Neural cell (in vitro differentiated cells): Measurements from ENCODE around the gene CTCF. TPM values are rescaled to one million over a fixed set of nuclear protein-coding genes. Genes with fewer than 3 reads are reported as not detected.
A peak's percentile ranks its signal among the peaks of the same experiment; 100 is the strongest.

Experiments
- H2AFZ ChIP-seq: fragments of 200-600, 300-800 bp; sonication (generic), shearing (Covaris generic); 2 replicates; pipeline ENCODE4 v1.6.0; 2014; ENCODE audit warnings: low read depth, mild to moderate bottlenecking, antibody characterized with exemption, low read length, moderate library complexity
- H3F3A ChIP-seq: fragments of 200-600 bp; shearing (Covaris generic); 2 replicates; pipeline ENCODE4 v1.6.1; 2016; ENCODE audit warnings: mild to moderate bottlenecking, moderate library complexity, mixed read lengths, antibody characterized with exemption, low read length; ENCODE audit not compliant: insufficient read depth, poor library complexity, severe bottlenecking
- H3K27ac ChIP-seq: fragments of 200-600, 300-800 bp; sonication (generic), shearing (Covaris generic); 2 replicates; pipeline ENCODE4 v1.5.1; 2014; ENCODE audit warnings: mild to moderate bottlenecking, low read length, moderate library complexity
- H3K27me3 ChIP-seq: fragments of 300-800, 200-600 bp; sonication (generic), shearing (Covaris generic); 2 replicates; pipeline ENCODE4 v1.6.0; 2014; ENCODE audit warnings: mild to moderate bottlenecking, low read depth, low read length, moderate library complexity; ENCODE audit not compliant: insufficient read depth
- H3K36me3 ChIP-seq: fragments of 300-800, 200-600 bp; sonication (generic), shearing (Covaris generic); 2 replicates; pipeline ENCODE4 v1.5.1; 2014; ENCODE audit warnings: mild to moderate bottlenecking, antibody characterized with exemption, low read length, moderate library complexity; ENCODE audit not compliant: insufficient read depth
- H3K4me2 ChIP-seq: fragments of 300-800, 200-600 bp; sonication (generic), shearing (Covaris generic); 2 replicates; pipeline ENCODE4 v1.6.0; 2014; ENCODE audit warnings: mild to moderate bottlenecking, low read length
- H3K4me3 ChIP-seq: fragments of 300-800, 200-600 bp; sonication (generic), shearing (Covaris generic); 2 replicates; pipeline ENCODE4 v1.5.1; 2014; ENCODE audit warnings: mild to moderate bottlenecking, low read length, moderate library complexity
- H3K79me2 ChIP-seq: fragments of 200-600 bp; shearing (Covaris generic); replicated peaks from 2 replicates; pipeline ENCODE4 v1.6.0; 2014; ENCODE audit warnings: mild to moderate bottlenecking, low read length, moderate library complexity; ENCODE audit not compliant: insufficient read depth
- H3K9ac ChIP-seq: fragments of 300-800, 200-600 bp; sonication (generic), shearing (Covaris generic); 2 replicates; pipeline ENCODE4 v1.6.1; 2016; ENCODE audit warnings: mild to moderate bottlenecking, low read length, mixed read lengths
- H3K9me2 ChIP-seq: fragments of 200-600 bp; shearing (Covaris generic); 2 replicates; pipeline ENCODE4 v1.6.1; 2016; ENCODE audit warnings: mild to moderate bottlenecking, low read length, mixed read lengths; ENCODE audit not compliant: insufficient read depth
- H3K9me3 ChIP-seq: fragments of 200-600, 300-800 bp; sonication (generic), shearing (Covaris generic); 2 replicates; pipeline ENCODE4 v1.6.1; 2016; ENCODE audit warnings: mild to moderate bottlenecking, mixed run types, low read length, moderate library complexity, mixed read lengths
- H4K20me1 ChIP-seq: fragments of 200-600 bp; shearing (Covaris generic); 2 replicates; pipeline ENCODE4 v1.6.1; 2016; ENCODE audit warnings: mild to moderate bottlenecking, mixed run types; ENCODE audit not compliant: insufficient read depth
- CTCF ChIP-seq: fragments of 450-650 bp; IDR thresholded peaks from 2 replicates; pipeline ENCODE4 v1.5.1; 2014; ENCODE audit warnings: antibody characterized with exemption, mild to moderate bottlenecking, moderate library complexity; ENCODE audit not compliant: poor library complexity, severe bottlenecking
- EP300 ChIP-seq: fragments of 450-650 bp; conservative IDR thresholded peaks from 2 replicates; pipeline ENCODE4 v1.6.1; 2014; ENCODE audit warnings: antibody characterized with exemption, mild to moderate bottlenecking, moderate library complexity; ENCODE audit not compliant: poor library complexity, severe bottlenecking
- EZH2 ChIP-seq: fragments of 200-600, 300-800 bp; shearing (Covaris generic), sonication (generic); IDR thresholded peaks from 2 replicates; pipeline ENCODE4 v1.6.1; 2014; ENCODE audit warnings: antibody characterized with exemption, low read length, borderline replicate concordance, mild to moderate bottlenecking; ENCODE audit not compliant: insufficient read depth, poor library complexity, severe bottlenecking
- MXI1 ChIP-seq: fragments of 450-650 bp; conservative IDR thresholded peaks from 2 replicates; pipeline ENCODE4 v1.6.1; 2014; ENCODE audit warnings: antibody characterized with exemption, mild to moderate bottlenecking; ENCODE audit not compliant: poor library complexity, severe bottlenecking
- POLR2AphosphoS5 ChIP-seq: IDR thresholded peaks from 2 replicates; pipeline ENCODE4 v1.6.1; 2012
- RAD21 ChIP-seq: fragments of 450-650 bp; conservative IDR thresholded peaks from 2 replicates; pipeline ENCODE4 v1.6.1; 2014; ENCODE audit warnings: antibody characterized with exemption, mild to moderate bottlenecking, moderate library complexity
- SMC3 ChIP-seq: fragments of 450-650 bp; conservative IDR thresholded peaks from 2 replicates; pipeline ENCODE4 v1.6.1; 2014; ENCODE audit warnings: antibody characterized with exemption, mild to moderate bottlenecking, moderate library complexity; ENCODE audit not compliant: poor library complexity
- TAF1 ChIP-seq: IDR thresholded peaks from 2 replicates; pipeline ENCODE4 v1.6.1; 2012; ENCODE audit warnings: low read depth
- polyA plus RNA-seq: library from polyadenylated mRNA; depleted of rRNA; stranded (reverse); fragments of >200 nt; gene quantifications from 2 replicates; pipeline ENCODE4 v1.2.3, GENCODE V29; 2014
- TF ChIP-seq, protein P1 (sequence below): IDR thresholded peaks from 2 replicates; pipeline ENCODE4 v1.6.1; 2012; ENCODE audit warnings: borderline replicate concordance

Gene CTCF
- polyA plus RNA-seq, 1 donor from 2014 or later = 42.8 TPM

DNA sequence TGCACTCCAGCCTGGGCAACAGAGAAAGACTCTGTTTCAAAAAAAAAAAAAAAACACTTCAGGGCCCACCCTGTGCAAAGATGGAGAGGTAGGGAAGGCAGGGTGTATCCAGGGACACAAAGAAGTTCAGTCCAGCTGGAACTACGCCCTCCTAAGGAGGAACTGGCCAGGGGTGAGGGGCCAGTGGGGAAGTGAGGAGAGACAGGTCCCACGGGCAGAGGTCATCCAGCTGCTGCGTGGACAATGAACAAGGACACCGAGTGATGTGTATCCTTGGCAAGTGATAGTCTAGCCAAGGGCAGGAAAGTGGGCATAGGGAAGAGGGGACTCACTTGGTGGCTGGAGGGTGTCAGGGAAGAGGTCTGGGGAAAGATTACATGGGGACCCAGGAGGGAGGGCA, 43.1 kb upstream of the CTCF start:
- H2AFZ ChIP-seq = no peak overlapping the region
- H4K20me1 ChIP-seq = no peaks in the 10 kb centered on the region
- H3K27ac ChIP-seq = no peak overlapping the region
- no peak overlapping the region for H3K9ac ChIP-seq
- no peak overlapping the region for H3K4me3 ChIP-seq
- TF ChIP-seq POLR2AphosphoS5 (no peak), CTCF (no peak), SMC3 (no peak), EZH2 (no peak), TAF1 (no peak), EP300 (no peak), RAD21 (no peak), MXI1 (no peak)
- TF ChIP-seq, protein P1, sequence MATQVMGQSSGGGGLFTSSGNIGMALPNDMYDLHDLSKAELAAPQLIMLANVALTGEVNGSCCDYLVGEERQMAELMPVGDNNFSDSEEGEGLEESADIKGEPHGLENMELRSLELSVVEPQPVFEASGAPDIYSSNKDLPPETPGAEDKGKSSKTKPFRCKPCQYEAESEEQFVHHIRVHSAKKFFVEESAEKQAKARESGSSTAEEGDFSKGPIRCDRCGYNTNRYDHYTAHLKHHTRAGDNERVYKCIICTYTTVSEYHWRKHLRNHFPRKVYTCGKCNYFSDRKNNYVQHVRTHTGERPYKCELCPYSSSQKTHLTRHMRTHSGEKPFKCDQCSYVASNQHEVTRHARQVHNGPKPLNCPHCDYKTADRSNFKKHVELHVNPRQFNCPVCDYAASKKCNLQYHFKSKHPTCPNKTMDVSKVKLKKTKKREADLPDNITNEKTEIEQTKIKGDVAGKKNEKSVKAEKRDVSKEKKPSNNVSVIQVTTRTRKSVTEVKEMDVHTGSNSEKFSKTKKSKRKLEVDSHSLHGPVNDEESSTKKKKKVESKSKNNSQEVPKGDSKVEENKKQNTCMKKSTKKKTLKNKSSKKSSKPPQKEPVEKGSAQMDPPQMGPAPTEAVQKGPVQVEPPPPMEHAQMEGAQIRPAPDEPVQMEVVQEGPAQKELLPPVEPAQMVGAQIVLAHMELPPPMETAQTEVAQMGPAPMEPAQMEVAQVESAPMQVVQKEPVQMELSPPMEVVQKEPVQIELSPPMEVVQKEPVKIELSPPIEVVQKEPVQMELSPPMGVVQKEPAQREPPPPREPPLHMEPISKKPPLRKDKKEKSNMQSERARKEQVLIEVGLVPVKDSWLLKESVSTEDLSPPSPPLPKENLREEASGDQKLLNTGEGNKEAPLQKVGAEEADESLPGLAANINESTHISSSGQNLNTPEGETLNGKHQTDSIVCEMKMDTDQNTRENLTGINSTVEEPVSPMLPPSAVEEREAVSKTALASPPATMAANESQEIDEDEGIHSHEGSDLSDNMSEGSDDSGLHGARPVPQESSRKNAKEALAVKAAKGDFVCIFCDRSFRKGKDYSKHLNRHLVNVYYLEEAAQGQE = no peak
- H3K36me3 ChIP-seq = no peaks in the 10 kb centered on the region
- no peaks in the 10 kb centered on the region for H3K79me2 ChIP-seq
- no peaks in the 10 kb centered on the region for H3K9me3 ChIP-seq
- H3F3A ChIP-seq = no peaks in the 10 kb centered on the region
- H3K9me2 ChIP-seq = no peaks in the 10 kb centered on the region
- no peak overlapping the region for H3K4me2 ChIP-seq
- no peaks in the 10 kb centered on the region for H3K27me3 ChIP-seq

GRCh38 chr16:67521095-67521804, 41.1 kb upstream of the CTCF start:
- H3K36me3 ChIP-seq = no peaks in the 10 kb centered on the region
- H2AFZ ChIP-seq = peak overlapping the region; percentile 52
- H4K20me1 ChIP-seq = no peaks in the 10 kb centered on the region
- H3K4me3 ChIP-seq = peak overlapping the region; percentile 67
- H3F3A ChIP-seq = no peaks in the 10 kb centered on the region
- H3K9me2 ChIP-seq = no peaks in the 10 kb centered on the region
- no peaks in the 10 kb centered on the region for H3K79me2 ChIP-seq
- no peaks in the 10 kb centered on the region for H3K9me3 ChIP-seq
- peak overlapping the region; percentile 59 for H3K27ac ChIP-seq
- no peak for TF ChIP-seq EZH2
- TF ChIP-seq SMC3 = peak; percentile 88
- TF ChIP-seq RAD21 = peak; percentile 97
- TF ChIP-seq CTCF = peak; percentile 99
- TF ChIP-seq, protein P1 = peak; percentile 33
- peak; percentile 30 for TF ChIP-seq POLR2AphosphoS5
- TF ChIP-seq MXI1 = no peak
- TF ChIP-seq TAF1 = no peak
- TF ChIP-seq EP300 = peak; percentile 32
- peak overlapping the region; percentile 60 for H3K9ac ChIP-seq
- H3K4me2 ChIP-seq = no peak overlapping the region
- H3K27me3 ChIP-seq = no peaks in the 10 kb centered on the region
